AG04450 (cell line): ENCODE measurements around the gene ZDHHC7. TPM values are rescaled to one million over a fixed set of nuclear protein-coding genes. Genes with fewer than 3 reads are reported as not detected.

Experiments used
- CTCF ChIA-PET: fragments of 300-600, 350-600 bp; formaldehyde crosslinking; extraction: SDS; loops from one replicate; lab custom pipeline; 2022; ENCODE audit warnings: antibody characterized with exemption, inconsistent platforms; lab: Charles Lee
- POLR2A ChIA-PET: fragments of 350-600 bp; formaldehyde crosslinking; extraction: SDS; loops from one replicate; lab custom pipeline; 2021; ENCODE audit warnings: antibody characterized with exemption, inconsistent platforms; lab: Yijun Ruan, JAX
- DNase-seq: peaks from one replicate; pipeline ENCODE4 v3.0.0-alpha.2; 2011; ENCODE audit warnings: low read depth, low spot score
- H3K27ac ChIP-seq: one replicate; pipeline ENCODE4 v1.5.1; 2012; ENCODE audit warnings: low read depth, low read length, control low read depth
- H3K27me3 ChIP-seq: one replicate; pipeline ENCODE4 v1.6.0; 2012; ENCODE audit warnings: low read length; ENCODE audit not compliant: control insufficient read depth, insufficient read depth
- H3K4me3 ChIP-seq: 2 replicates; pipeline ENCODE4 v1.5.1; 2011; ENCODE audit warnings: mild to moderate bottlenecking, low read depth, low read length, control low read depth
- H3K9me3 ChIP-seq: 2 replicates; pipeline ENCODE4 v1.5.1; 2012; ENCODE audit warnings: low read length; ENCODE audit not compliant: control insufficient read depth, insufficient read depth
- polyA plus RNA-seq: library from polyadenylated mRNA; depleted of rRNA; stranded (reverse); fragments of >200 nt; gene quantifications from 2 replicates; pipeline ENCODE4 v1.2.3, GENCODE V29; 2011
- TF ChIP-seq, protein P1 (sequence below): IDR thresholded peaks from 2 replicates; pipeline ENCODE4 v1.5.1; 2011; ENCODE audit warnings: low read depth, low read length, control low read depth, inconsistent platforms

Gene ZDHHC7
- polyA plus RNA-seq, 1 experiment: 136 TPM

DNA sequence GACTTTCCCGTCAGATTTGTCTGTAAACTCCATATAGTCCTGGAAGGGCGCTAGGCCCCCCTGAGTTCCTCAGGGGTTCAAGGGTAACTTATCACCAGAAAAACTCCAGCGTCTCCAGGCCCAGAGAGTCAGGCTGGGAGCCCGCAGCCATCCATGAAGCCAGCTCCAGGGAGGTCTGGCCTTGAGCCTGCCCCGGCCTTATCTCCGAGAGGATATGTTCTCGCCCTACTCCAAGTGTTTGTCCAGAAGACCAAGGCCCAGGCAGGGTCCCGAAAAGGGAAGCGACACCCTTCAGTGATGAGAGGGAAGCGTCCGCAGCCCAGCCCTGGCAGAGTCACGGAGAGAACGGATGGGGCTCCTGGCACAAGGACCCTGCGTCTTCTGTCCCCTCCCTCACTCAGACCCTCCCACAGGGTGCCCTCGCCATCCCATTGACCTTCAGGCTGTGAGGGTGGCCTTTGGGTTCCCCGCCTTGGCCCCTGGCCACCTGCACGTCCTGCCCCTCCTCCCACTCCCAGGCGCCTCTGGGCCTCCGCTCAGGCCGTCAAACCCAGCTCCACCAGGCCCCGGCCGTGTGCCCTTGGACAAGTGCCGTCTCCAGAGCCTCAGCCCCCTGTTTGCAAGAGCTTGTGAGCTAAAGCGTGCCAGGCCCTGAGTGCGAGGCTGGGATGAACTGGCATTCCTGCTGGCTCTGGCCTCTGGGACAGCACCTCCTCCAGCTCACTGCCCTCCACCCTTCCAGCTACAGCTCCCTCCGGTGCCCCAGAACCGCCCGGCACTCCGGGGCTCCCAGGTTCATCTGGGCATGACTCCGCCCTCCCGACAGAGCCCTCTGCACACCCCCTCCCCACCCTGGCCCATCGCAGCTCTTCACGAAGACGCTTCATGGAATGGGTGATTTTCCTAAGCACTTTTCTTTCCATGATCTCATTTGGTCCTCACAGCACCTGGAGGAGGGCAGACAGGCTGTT lies 83.4 kb downstream of the ZDHHC7 start:
- TF ChIP-seq, protein P1, sequence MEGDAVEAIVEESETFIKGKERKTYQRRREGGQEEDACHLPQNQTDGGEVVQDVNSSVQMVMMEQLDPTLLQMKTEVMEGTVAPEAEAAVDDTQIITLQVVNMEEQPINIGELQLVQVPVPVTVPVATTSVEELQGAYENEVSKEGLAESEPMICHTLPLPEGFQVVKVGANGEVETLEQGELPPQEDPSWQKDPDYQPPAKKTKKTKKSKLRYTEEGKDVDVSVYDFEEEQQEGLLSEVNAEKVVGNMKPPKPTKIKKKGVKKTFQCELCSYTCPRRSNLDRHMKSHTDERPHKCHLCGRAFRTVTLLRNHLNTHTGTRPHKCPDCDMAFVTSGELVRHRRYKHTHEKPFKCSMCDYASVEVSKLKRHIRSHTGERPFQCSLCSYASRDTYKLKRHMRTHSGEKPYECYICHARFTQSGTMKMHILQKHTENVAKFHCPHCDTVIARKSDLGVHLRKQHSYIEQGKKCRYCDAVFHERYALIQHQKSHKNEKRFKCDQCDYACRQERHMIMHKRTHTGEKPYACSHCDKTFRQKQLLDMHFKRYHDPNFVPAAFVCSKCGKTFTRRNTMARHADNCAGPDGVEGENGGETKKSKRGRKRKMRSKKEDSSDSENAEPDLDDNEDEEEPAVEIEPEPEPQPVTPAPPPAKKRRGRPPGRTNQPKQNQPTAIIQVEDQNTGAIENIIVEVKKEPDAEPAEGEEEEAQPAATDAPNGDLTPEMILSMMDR: no peak
- H3K27me3 ChIP-seq: no peaks in the 10 kb centered on the region
- H3K27ac ChIP-seq: no peak overlapping the region
- H3K9me3 ChIP-seq: no peaks in the 10 kb centered on the region; the same call in 1 of the 2 replicates
- POLR2A ChIA-PET: interaction anchor here (0.6 kb wide), 1 partner anchor 25 kb away, joined by 5 read pairs; no protein-coding TSS in a partner anchor
- H3K4me3 ChIP-seq: no peak overlapping the region
- CTCF ChIA-PET: interaction anchor here (1.0 to 3.8 kb wide), 2 partner anchors 24 to 173 kb away, joined by 3 to 12 read pairs; no protein-coding TSS in a partner anchor
- no peak for DNase-seq

GRCh38 chr16:84926462-84926861 lies 84.9 kb downstream of the ZDHHC7 start:
- no peak for DNase-seq
- H3K27me3 ChIP-seq: no peaks in the 10 kb centered on the region
- ChIA-PET CTCF (interaction anchor here (0.5 to 3.8 kb wide), 8 partner anchors 8 to 254 kb away, joined by 3 to 14 read pairs (median 6); no protein-coding TSS in a partner anchor), POLR2A (no interaction called here)
- TF ChIP-seq, protein P1: no peak
- H3K9me3 ChIP-seq: no peaks in the 10 kb centered on the region; the same call in 1 of the 2 replicates
- no peak overlapping the region for H3K27ac ChIP-seq
- H3K4me3 ChIP-seq: no peak overlapping the region

DNA sequence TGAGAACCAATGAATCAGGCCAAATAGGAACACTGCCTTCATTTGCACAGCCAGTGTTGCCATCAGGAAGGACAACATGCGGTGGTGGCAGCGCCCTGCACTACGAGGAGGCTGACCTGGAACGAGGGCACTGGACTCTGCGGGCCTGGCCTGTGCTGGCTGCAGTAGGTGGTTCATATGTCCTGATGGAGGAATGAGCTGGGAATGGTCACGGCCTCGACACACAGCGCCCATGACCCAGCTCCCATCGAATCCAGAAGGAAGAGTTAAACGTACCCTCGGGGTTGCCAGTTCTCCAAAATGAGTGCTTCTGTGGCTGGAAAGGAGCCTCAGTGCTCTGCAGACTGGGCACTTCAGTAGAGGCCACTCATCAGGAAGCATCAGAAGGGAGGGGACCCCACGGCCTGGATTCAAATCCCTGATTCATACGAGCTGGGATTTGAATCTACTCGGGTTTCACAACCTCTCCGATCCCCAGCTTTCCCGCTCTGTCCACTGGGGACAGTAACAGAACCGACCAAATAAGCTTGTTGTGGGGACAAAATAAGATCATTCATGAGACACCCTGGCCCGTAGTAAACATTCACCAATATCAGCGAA lies 85.5 kb downstream of the ZDHHC7 start:
- no peaks in the 10 kb centered on the region; the same call in 1 of the 2 replicates for H3K9me3 ChIP-seq
- no peaks in the 10 kb centered on the region for H3K27me3 ChIP-seq
- H3K27ac ChIP-seq: no peak overlapping the region
- TF ChIP-seq, protein P1: no peak
- no peak overlapping the region for H3K4me3 ChIP-seq
- POLR2A ChIA-PET: no interaction called here
- no peak for DNase-seq
- CTCF ChIA-PET: interaction anchor here (0.5 to 3.8 kb wide), 12 partner anchors 9 to 253 kb away, joined by 3 to 14 read pairs (median 4); no protein-coding TSS in a partner anchor

DNA sequence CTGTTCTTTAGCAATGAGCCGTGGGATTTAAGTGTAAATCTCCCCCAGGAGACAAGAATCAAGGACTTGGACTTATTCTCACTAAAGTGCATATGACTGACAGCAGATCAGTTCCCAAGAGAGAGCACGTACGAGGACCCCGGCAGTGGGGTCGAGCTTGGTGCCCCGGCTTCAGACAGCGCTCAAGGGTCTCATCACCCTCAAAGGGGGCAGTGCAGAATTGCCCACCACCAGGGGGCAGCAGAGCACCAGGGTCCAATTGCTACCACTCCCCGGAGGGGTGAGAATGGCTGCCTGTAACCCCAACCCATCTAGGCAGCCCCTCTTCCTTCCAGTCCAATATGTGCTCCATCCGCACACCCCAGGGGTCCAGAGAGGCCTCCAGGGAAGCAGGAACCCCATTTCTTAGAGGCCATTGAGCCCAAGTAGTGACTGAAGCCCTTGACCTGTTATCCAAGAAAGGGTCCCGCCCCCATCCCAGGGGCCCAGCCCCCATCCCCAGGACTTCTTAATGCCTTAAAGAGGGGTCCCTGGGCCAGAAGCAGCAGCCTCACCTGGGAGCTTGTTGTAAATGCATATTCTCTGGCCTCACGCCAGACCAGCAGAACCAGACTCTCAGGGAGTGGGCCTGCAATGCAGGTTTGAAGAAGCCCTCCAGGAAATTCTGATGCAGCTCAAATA lies 86.1 kb downstream of the ZDHHC7 start:
- DNase-seq: no peak
- H3K4me3 ChIP-seq: no peak overlapping the region
- no peaks in the 10 kb centered on the region for H3K27me3 ChIP-seq
- ChIA-PET POLR2A (no interaction called here), CTCF (interaction anchor here (0.5 to 3.8 kb wide), 17 partner anchors 9 to 190 kb away, joined by 3 to 14 read pairs (median 4); no protein-coding TSS in a partner anchor)
- no peak overlapping the region for H3K27ac ChIP-seq
- TF ChIP-seq, protein P1: peak; percentile 73
- H3K9me3 ChIP-seq: no peaks in the 10 kb centered on the region; the same call in 1 of the 2 replicates
